K562 (cell line): ENCODE results near the gene PPP2R1A. TPM values are rescaled to one million over a fixed set of nuclear protein-coding genes. Genes with fewer than 3 reads are reported as not detected.

Experiments used
- ATAC-seq: fragments of 200-7000 bp; cut with Tn5 transposase; 3 replicates; pipeline ENCODE4 v1.9.1; 2020; ENCODE audit warnings: moderate library complexity
- BruUV-seq: library from RNA; stranded (reverse); fragments of 400-500 nt; replicated peaks from 2 replicates; lab custom pipeline; 2021; lab: Mats Ljungman, UMichigan
- CTCF ChIA-PET: fragments of 300-600 bp; formaldehyde crosslinking; extraction: SDS; loops from one replicate; lab custom pipeline; 2021; ENCODE audit warnings: low intra/inter-chr PET ratio; lab: Yijun Ruan, JAX
- POLR2A ChIA-PET: fragments of 300-600, 350-650 bp; sonication (Branson Sonifier 250); formaldehyde crosslinking; extraction: SDS; loops from one replicate; lab custom pipeline; 2021; ENCODE audit warnings: antibody characterized with exemption, inconsistent platforms; lab: Yijun Ruan, JAX
- DNase-seq, 4 experiments: peaks; one replicate each; pipeline versions ENCODE4 v3.0.0 to v3.0.0-alpha.2; 2011 to 2018; ENCODE audit warnings: low spot score in 3 of 4, mixed read lengths in 3 of 4; ENCODE audit errors: extremely low read depth in 1 of 4
- FAIRE-seq: peaks from 2 replicates; lab custom pipeline; 2011; peaks lifted over from hg19 to GRCh38; lab: Jason Lieb, UNC
- H2AFZ ChIP-seq: 2 replicates; pipeline ENCODE4 v1.6.0; 2011; ENCODE audit warnings: low read depth, low read length, control low read depth, inconsistent platforms
- H3K27ac ChIP-seq: fragments of 200-600 bp; 3 replicates; pipeline ENCODE4 v1.8.0; 2011; ENCODE audit warnings: low read depth, mild to moderate bottlenecking, control low read depth, inconsistent platforms, low read length, moderate library complexity, mixed read lengths; ENCODE audit errors: extremely low read depth
- H3K27me3 ChIP-seq, 2 experiments: fragments of 300-600 bp in 1 of 2; 2 replicates in 1 of 2; 3 replicates in 1 of 2; pipeline versions ENCODE4 v1.6.0 to v1.8.0; 2011; ENCODE audit warnings: inconsistent platforms in 2 of 2, low read length in 2 of 2, mild to moderate bottlenecking in 1 of 2, mixed read lengths in 1 of 2, moderate library complexity in 1 of 2; ENCODE audit not compliant: control insufficient read depth in 2 of 2, insufficient read depth in 2 of 2
- H3K36me3 ChIP-seq: fragments of 300-600 bp; 3 replicates; pipeline ENCODE4 v1.8.0; 2011; ENCODE audit warnings: mild to moderate bottlenecking, low read length, inconsistent platforms; ENCODE audit not compliant: control insufficient read depth, insufficient read depth
- H3K4me1 ChIP-seq, 2 experiments: fragments of 200-600 bp in 1 of 2; replicated peaks in 1 of 2; 2 replicates in 1 of 2; 3 replicates in 1 of 2; pipeline versions ENCODE4 v1.5.1 to v1.8.0; 2011; ENCODE audit warnings: inconsistent platforms in 2 of 2, low read length in 2 of 2, mild to moderate bottlenecking in 1 of 2, mixed read lengths in 1 of 2, moderate library complexity in 1 of 2; ENCODE audit not compliant: control insufficient read depth in 2 of 2, insufficient read depth in 2 of 2
- H3K4me2 ChIP-seq: 2 replicates; pipeline ENCODE4 v1.6.1; 2011; ENCODE audit warnings: low read length, control low read depth, inconsistent platforms, mixed read lengths; ENCODE audit not compliant: insufficient read depth
- H3K4me3 ChIP-seq: fragments of 200-600 bp; sonication (generic), shearing (Covaris generic); 2 replicates; pipeline ENCODE4 v1.5.1; 2016; ENCODE audit warnings: control low read depth, inconsistent platforms
- H3K79me2 ChIP-seq: fragments of 200-600 bp; 3 replicates; pipeline ENCODE4 v1.8.0; 2011; ENCODE audit warnings: low read length, inconsistent platforms; ENCODE audit not compliant: control insufficient read depth, insufficient read depth
- H3K9ac ChIP-seq, 2 experiments: 2 replicates each; pipeline versions ENCODE4 v1.6.0 to v1.6.1; 2011; ENCODE audit warnings: low read depth in 2 of 2, low read length in 2 of 2, control low read depth in 1 of 2, inconsistent platforms in 1 of 2, mild to moderate bottlenecking in 1 of 2, mixed read lengths in 1 of 2; ENCODE audit not compliant: insufficient read depth in 1 of 2
- H3K9me1 ChIP-seq: one replicate; pipeline ENCODE4 v1.6.0; 2011; ENCODE audit warnings: inconsistent platforms, mild to moderate bottlenecking, low read length, moderate library complexity; ENCODE audit not compliant: control insufficient read depth, insufficient read depth
- H3K9me3 ChIP-seq: replicated peaks from 2 replicates; pipeline ENCODE4 v1.5.1; 2011; ENCODE audit warnings: low read depth, low read length, inconsistent platforms; ENCODE audit not compliant: control insufficient read depth, insufficient read depth
- H4K20me1 ChIP-seq: replicated peaks from 2 replicates; pipeline ENCODE4 v1.6.1; 2011; ENCODE audit warnings: low read length, inconsistent platforms, mixed read lengths; ENCODE audit not compliant: control insufficient read depth, insufficient read depth
- BACH1 ChIP-seq: fragments of 200-800 bp; sonication (Bioruptor generic); IDR thresholded peaks from 2 replicates; pipeline ENCODE4 v1.6.1; 2016; ENCODE audit warnings: missing genetic modification characterization, missing compliant biosample characterization
- FOSL1 ChIP-seq: fragments of 200-800 bp; sonication (Bioruptor generic); conservative IDR thresholded peaks from 2 replicates; pipeline ENCODE4 v1.6.1; 2016; ENCODE audit warnings: missing genetic modification characterization, missing compliant biosample characterization
- KLF1 ChIP-seq: fragments of 450-650 bp; IDR thresholded peaks from 2 replicates; pipeline ENCODE4 v1.6.1; 2016; ENCODE audit warnings: missing genetic modification characterization, missing compliant biosample characterization
- MTA2 ChIP-seq: fragments of 450-650 bp; IDR thresholded peaks from 2 replicates; pipeline ENCODE4 v1.6.1; 2016; ENCODE audit warnings: low read depth
- POLR2G ChIP-seq: fragments of 200-400 bp; formaldehyde crosslinking; IDR thresholded peaks from 2 replicates; pipeline ENCODE4 v1.6.1; 2017; ENCODE audit warnings: low read depth, mild to moderate bottlenecking, antibody characterized with exemption, low read length, moderate library complexity
- RBFOX2 ChIP-seq: fragments of 200-400 bp; formaldehyde crosslinking; IDR thresholded peaks from 2 replicates; pipeline ENCODE4 v1.6.1; 2017; ENCODE audit warnings: low read depth, mild to moderate bottlenecking, low read length, moderate library complexity
- WGBS: fragments of 100-300 bp; shearing (Covaris generic); methylation state at CpG from one replicate; pipeline ENCODE4 v1.1.6; 2016; ENCODE audit warnings: low coverage, mixed read lengths; ENCODE audit not compliant: insufficient coverage; ENCODE audit errors: missing lambda C conversion rate; 5-methylcytosine and 5-hydroxymethylcytosine counted together
- in situ Hi-C: fragments of 300-500 bp; cut with MboI; formaldehyde crosslinking; loops from 4 replicates; pipeline ENCODE4 v1.15.0; 2018; ENCODE audit warnings: inconsistent platforms, mixed read lengths
- intact Hi-C: fragments of 100-400 bp; cut with micrococcal nuclease; formaldehyde crosslinking; loops from 2 replicates; pipeline ENCODE4 v1.14.2; 2022
- polyA plus RNA-seq, 8 experiments: library from polyadenylated mRNA; depleted of rRNA in 4 of 8; stranded (reverse) in 5 of 8; unstranded in 3 of 8; fragments of >200 nt; fragmentation: Nextera tagmentation in 2 of 8; fragmentation: Illumina TruSeq in 1 of 8; extraction: Ambion mirVana in 2 of 8; extraction: Trizol in 1 of 8; gene quantifications; 2 replicates each; pipeline versions ENCODE4 v1.2.1 to v1.2.3, GENCODE V29; 2011 to 2014; ENCODE audit warnings: inconsistent platforms in 1 of 8, missing spikeins in 1 of 8
- total RNA-seq, 7 experiments: library from RNA; depleted of rRNA in 6 of 7; stranded (reverse); fragments of >200 nt in 6 of 7; fragmentation: Illumina TruSeq in 2 of 7; extraction: Trizol in 2 of 7; gene quantifications; 2 replicates each; pipeline versions ENCODE4 v1.2.1 to v1.2.3, GENCODE V29; 2011 to 2021; ENCODE audit warnings: low replicate concordance in 1 of 7
- TF ChIP-seq, protein P1 (sequence below): fragments of 250-450 bp; sonication (Bioruptor Pico); IDR thresholded peaks from 2 replicates; pipeline ENCODE4 v1.8.0; 2022; ENCODE audit warnings: moderate library complexity, mild to moderate bottlenecking, inconsistent platforms
- TF ChIP-seq, protein P2 (sequence below): IDR thresholded peaks from 2 replicates; pipeline ENCODE4 v1.6.1; 2011; ENCODE audit warnings: borderline replicate concordance, low read depth, mild to moderate bottlenecking, moderate library complexity, low read length; ENCODE audit not compliant: insufficient read depth, poor library complexity, severe bottlenecking
- TF ChIP-seq, protein P3 (sequence below): fragments of 250-450 bp; sonication (Bioruptor Pico); IDR thresholded peaks from 2 replicates; pipeline ENCODE4 v1.5.1; 2021; ENCODE audit warnings: mild to moderate bottlenecking

The PPP2R1A gene
- total and polyA plus RNA-seq, 9 of the 15 experiments (the other 6 are each of a cell fraction or from before 2014, with no cell fraction given), result 10.1 to 211 (median 70.1) TPM

DNA sequence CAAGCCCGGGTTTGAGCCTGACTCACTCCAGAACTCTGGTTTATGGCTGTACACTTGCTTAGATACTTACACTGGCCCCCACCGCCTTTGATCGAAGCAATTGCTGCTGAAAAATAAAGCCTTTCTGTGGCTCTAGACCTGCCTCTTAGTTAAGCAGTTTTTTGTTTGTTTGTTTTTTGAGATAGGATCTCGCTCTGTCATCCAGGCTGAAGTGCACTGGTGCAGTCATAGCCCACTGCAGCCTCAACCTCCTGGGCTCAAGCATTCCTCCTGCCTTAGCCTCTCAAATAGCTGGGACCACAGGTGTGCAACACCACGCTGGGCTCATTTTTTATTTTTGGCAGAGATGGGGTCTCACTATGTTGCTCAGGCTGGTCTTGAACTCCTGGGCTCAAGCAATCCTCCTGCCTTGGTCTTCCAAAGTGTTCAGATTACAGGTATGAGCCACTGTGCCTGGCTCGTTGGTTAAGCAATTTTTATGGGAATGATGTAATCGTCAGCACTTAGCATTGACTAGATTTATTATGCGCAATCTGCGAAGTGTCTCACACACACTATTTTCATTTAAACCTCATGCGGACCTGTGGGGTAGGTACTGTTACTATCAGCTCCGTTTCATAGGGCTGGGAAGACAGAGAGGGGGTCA lies 22.2 kb downstream of the PPP2R1A start (continued):
- TF ChIP-seq FOSL1 (tag) (no peak), KLF1 (tag) (no peak)
- TF ChIP-seq, all 486 proteins: peak for 10

DNA sequence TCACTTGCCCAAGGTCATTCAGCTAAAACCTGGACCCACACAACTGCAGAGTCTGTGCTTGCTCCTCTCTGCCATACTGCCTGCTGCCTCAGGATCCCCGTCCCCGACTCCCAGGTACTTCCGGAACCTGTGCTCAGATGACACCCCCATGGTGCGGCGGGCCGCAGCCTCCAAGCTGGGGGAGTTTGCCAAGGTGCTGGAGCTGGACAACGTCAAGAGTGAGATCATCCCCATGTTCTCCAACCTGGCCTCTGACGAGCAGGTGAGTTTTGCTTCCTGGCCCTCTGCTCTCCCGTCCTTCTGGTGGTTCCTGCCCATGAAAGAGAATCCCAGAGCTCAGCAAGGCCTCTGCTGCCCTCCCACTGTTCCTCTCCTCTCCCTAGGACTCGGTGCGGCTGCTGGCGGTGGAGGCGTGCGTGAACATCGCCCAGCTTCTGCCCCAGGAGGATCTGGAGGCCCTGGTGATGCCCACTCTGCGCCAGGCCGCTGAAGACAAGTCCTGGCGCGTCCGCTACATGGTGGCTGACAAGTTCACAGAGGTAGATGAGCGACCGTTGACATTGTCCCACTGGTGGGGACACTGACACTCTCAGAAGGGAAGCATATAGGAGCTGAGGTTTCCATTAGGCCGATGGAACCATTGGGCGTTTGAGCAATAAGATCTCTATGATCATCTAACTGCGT lies 22.9 kb downstream of the PPP2R1A start:
- H3K4me2 ChIP-seq, result no peak overlapping the region
- ChIA-PET POLR2A (no interaction called here), CTCF (no interaction called here)
- H2AFZ ChIP-seq, result no peak overlapping the region
- intact Hi-C loops, result no loop called here
- no peak for ATAC-seq
- no peak for FAIRE-seq
- BruUV-seq, result no TSS peak
- H3K9me1 ChIP-seq, result no peaks in the 10 kb centered on the region
- H3K9ac ChIP-seq, result no peak overlapping the region
- H3K4me3 ChIP-seq, result no peak overlapping the region
- no peaks in the 10 kb centered on the region for H3K79me2 ChIP-seq
- H4K20me1 ChIP-seq, result 0 out of 2 replicates have a peak, but pooled peaks cover 2% of the 10 kb centered on the region
- DNase-seq, result no peak
- WGBS, result 95% methylated on average over 25 of the region's 25 CpGs
- TF ChIP-seq, protein P1, sequence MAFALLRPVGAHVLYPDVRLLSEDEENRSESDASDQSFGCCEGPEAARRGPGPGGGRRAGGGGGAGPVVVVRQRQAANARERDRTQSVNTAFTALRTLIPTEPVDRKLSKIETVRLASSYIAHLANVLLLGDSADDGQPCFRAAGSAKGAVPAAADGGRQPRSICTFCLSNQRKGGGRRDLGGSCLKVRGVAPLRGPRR (CRISPR knock-in tag), result no peak
- TF ChIP-seq, protein P2, sequence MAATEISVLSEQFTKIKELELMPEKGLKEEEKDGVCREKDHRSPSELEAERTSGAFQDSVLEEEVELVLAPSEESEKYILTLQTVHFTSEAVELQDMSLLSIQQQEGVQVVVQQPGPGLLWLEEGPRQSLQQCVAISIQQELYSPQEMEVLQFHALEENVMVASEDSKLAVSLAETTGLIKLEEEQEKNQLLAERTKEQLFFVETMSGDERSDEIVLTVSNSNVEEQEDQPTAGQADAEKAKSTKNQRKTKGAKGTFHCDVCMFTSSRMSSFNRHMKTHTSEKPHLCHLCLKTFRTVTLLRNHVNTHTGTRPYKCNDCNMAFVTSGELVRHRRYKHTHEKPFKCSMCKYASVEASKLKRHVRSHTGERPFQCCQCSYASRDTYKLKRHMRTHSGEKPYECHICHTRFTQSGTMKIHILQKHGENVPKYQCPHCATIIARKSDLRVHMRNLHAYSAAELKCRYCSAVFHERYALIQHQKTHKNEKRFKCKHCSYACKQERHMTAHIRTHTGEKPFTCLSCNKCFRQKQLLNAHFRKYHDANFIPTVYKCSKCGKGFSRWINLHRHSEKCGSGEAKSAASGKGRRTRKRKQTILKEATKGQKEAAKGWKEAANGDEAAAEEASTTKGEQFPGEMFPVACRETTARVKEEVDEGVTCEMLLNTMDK, result no peak
- TF ChIP-seq, protein P3, sequence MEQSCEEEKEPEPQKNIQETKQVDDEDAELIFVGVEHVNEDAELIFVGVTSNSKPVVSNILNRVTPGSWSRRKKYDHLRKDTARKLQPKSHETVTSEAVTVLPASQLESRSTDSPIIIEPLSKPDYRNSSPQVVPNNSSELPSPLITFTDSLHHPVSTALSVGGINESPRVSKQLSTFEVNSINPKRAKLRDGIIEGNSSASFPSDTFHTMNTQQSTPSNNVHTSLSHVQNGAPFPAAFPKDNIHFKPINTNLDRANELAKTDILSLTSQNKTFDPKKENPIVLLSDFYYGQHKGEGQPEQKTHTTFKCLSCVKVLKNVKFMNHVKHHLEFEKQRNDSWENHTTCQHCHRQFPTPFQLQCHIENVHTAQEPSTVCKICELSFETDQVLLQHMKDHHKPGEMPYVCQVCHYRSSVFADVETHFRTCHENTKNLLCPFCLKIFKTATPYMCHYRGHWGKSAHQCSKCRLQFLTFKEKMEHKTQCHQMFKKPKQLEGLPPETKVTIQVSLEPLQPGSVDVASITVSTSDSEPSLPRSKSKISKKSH (CRISPR knock-in tag), result no peak
- no peak for TF ChIP-seq BACH1 (tag)
- TF ChIP-seq MTA2, result no peak
- 0 out of 2 replicates have a peak, but pooled peaks have one; percentile 27 for TF ChIP-seq POLR2G
- TF ChIP-seq RBFOX2, result 0 out of 2 replicates have a peak, but pooled peaks have one; percentile 13
- TF ChIP-seq, all 486 proteins: peak for 2
- peaks cover 91% of the 10 kb centered on the region for H3K36me3 ChIP-seq
- H3K27me3 ChIP-seq, result no peaks in the 10 kb centered on the region
- H3K9me3 ChIP-seq, result no peaks in the 10 kb centered on the region
- H3K4me1 ChIP-seq, result peaks cover 5 to 6% of the 10 kb centered on the region in 2 experiments; a peak in 3 of 5 replicates
- H3K27ac ChIP-seq, result no peak overlapping the region
- in situ Hi-C loops, result no loop called here
